Ovary (tissue), 3 donors: Measurements from ENCODE around the gene BNIP2.

Experiments used
- CTCF ChIP-seq, 3 donors: fragments of 450-650 bp in 2 of 3; fragments of 200-600 bp in 1 of 3; IDR thresholded peaks; one replicate each; pipeline versions ENCODE4 v1.5.1 to v1.8.0; 2016 to 2022; ENCODE audit warnings: antibody characterized with exemption in 3 of 3, mild to moderate bottlenecking in 1 of 3
- EP300 ChIP-seq: sonication (generic); formaldehyde crosslinking; IDR thresholded peaks from one replicate; pipeline ENCODE4 v1.6.1; 2017; ENCODE audit warnings: antibody characterized with exemption
- POLR2A ChIP-seq: fragments of 450-650 bp; IDR thresholded peaks from one replicate; pipeline ENCODE4 v1.6.1; 2017; ENCODE audit warnings: antibody characterized with exemption, mild to moderate bottlenecking, moderate library complexity
- donor health status: DM: no; HTN: no; CAD: no.

- TF ChIP-seq CTCF (IDR thresholded peaks at IDR 0.05) (no peak), EP300 (no peak), POLR2A (no peak)
Observed at GRCh38 chr15:59722037-59722436, 32.9 kb upstream of the BNIP2 start.
